GM18502 (cell line): ENCODE data around the gene KCNJ15.

Experiments used
- ATAC-seq: cut with Tn5 transposase; IDR thresholded peaks from one replicate; pipeline ENCODE4 v1.9.1; 2021; ENCODE audit warnings: mild to moderate bottlenecking; ENCODE audit not compliant: unreplicated experiment, poor library complexity

Gene KCNJ15

DNA sequence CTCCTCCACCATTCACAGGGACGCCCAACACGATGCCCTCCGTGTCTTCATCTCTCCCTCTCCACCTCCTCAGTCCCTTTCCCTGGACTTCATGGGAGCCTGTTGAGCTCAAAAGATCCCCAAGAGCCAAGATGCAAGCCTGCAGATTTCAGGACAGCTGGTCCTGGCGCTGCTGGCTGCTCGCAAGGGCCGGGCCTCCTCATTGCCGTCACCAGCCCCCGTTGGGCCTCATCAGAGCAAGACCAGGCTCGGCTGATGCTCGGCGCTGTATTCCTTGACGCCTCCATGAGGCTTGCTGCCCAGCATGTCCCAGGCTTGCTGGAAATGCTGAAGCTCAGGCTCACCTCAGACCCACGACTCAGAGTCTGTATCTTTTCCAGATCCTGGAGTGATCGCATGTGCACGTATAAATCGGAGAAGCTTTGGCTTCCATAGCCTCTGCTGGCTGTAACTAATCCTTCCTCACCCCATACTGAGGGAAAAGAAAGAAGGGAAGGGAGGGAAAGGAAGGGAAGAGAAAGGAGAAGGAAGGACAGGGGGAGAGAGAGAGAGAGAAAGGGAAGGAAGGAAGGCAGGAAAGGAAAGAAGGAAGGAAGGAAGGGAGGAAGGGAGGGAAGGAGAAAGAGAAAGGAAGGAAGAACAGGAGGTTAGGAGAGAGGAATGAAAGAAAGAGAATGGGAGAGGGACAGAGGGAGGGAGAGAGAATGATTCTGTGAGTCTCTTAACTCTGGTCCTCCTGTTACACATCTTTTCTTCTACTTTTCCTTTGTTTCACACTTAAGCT, 94.6 kb downstream of the KCNJ15 start:
- no peak for ATAC-seq

DNA sequence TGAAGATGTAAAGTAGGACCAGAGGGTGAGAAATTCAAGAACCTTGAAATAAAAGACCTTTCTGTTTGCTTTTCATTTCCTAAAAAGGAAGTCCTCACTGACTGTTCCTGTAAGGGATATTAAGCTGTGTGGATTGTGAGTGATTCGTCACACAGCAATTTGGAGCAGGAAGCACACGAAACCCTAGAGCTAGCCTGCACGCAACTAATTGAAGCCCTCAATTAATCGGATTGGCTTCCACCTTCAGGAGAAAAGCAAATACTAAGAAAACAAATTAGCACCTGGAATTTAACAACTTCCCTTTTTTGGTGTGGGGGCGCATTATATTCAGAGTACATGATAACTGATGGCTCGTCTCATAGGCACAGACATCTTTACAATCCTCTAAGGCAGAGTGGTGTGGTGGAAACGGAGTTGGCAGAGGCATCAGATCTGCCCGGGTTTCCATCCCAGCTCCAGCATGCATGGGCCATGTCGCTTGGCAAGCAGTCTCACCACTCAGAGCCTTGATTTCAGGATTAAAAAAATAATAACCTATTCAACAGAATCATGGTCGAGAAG, 95.2 kb downstream of the KCNJ15 start:
- ATAC-seq, result no peak

DNA sequence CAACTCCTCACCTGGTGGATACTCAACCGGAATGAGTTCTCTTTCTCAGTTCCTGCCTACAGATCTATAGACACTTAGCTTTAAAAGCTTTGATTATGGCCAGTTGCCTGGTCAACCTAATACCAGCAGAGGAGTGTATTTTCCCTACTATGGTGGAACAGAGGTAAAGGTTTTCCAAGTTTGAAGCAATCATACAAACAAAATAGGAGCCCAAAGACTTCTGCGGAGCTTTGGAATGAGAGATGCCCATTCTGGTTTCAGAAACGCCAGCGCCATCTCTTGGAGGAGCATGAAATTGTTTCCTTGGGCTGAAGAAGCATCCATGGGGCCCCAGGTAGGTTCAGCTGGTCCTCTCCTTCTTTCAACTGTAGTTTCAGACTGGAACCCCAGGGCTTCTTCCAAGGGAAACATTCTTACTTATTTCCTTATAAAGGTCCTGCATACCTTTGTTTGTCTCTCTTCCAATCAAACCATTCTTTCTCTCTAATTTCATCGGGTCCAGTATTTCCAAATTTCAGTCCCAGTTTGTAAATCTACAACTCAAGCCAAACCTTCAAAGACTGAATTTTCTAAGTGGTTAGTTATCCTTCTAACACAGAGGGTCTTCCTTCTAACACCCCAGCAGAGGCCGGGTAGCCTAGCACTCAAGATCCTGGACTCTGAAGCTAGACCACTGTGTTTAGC, 95.9 kb downstream of the KCNJ15 start:
- no peak for ATAC-seq

- no peak for ATAC-seq
These were observed 97.4 kb downstream of the KCNJ15 start for GRCh38 chr21:38354231-38354630.

GRCh38 chr21:38354746-38355145, 98.0 kb downstream of the KCNJ15 start:
- no peak for ATAC-seq

DNA sequence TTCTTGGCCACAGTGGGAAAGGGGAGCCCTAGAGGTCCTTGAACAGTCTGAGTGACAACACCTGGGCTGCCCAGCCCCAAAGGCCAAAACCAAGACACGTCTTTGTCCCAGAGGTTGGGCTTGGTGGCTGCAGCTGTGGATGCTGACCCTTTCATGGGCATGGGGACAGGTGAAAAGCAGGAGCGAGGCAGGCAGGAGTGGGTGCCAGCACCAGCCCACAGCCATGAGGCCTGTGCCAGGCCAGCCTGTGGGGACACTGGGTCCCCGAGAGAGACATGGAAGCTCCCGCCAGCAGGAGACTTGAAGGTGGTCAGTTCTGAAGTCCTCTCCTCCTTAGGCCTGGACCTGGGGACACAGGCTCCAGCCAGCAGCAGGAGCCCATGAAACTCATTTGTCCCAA, 98.6 kb downstream of the KCNJ15 start:
- no peak for ATAC-seq

GRCh38 chr21:38355992-38356781, 99.4 kb downstream of the KCNJ15 start:
- ATAC-seq, result no peak
